Osteocyte (in vitro differentiated cells): ENCODE results near the gene MDM4. TPM values are rescaled to one million over a fixed set of nuclear protein-coding genes. Genes with fewer than 3 reads are reported as not detected.

ENCODE experiments used
- DNase-seq: peaks from one replicate; pipeline ENCODE4 v3.0.0; 2021; ENCODE audit warnings: mixed read lengths; ENCODE audit not compliant: unreplicated experiment; ENCODE audit errors: extremely low spot score
- H3K27ac Mint-ChIP-seq: one replicate; pipeline ENCODE4 v1.8.0; 2021; ENCODE audit warnings: mild to moderate bottlenecking, mixed read lengths; ENCODE audit not compliant: unreplicated experiment
- H3K27me3 Mint-ChIP-seq: one replicate; pipeline ENCODE4 v1.8.0; 2021; ENCODE audit warnings: mixed read lengths; ENCODE audit not compliant: unreplicated experiment
- H3K36me3 Mint-ChIP-seq: one replicate; pipeline ENCODE4 v1.8.0; 2021; ENCODE audit warnings: mixed read lengths; ENCODE audit not compliant: unreplicated experiment
- H3K4me1 Mint-ChIP-seq: one replicate; pipeline ENCODE4 v1.8.0; 2021; ENCODE audit warnings: mixed read lengths; ENCODE audit not compliant: unreplicated experiment
- H3K4me3 Mint-ChIP-seq: one replicate; pipeline ENCODE4 v1.8.0; 2021; ENCODE audit warnings: mild to moderate bottlenecking, moderate library complexity, mixed read lengths; ENCODE audit not compliant: unreplicated experiment
- H3K9me3 Mint-ChIP-seq: one replicate; pipeline ENCODE4 v1.8.0; 2021; ENCODE audit warnings: mixed read lengths; ENCODE audit not compliant: unreplicated experiment
- CTCF ChIP-seq: fragments of 200-600 bp; sonication (generic); IDR thresholded peaks from 2 replicates; pipeline ENCODE4 v1.5.0; 2021; ENCODE audit warnings: antibody characterized with exemption, mild to moderate bottlenecking, moderate library complexity
- total RNA-seq: library from RNA; stranded (reverse); gene quantifications from 2 replicates; pipeline ENCODE4 v1.2.1, GENCODE V29; 2021

MDM4 gene
- total RNA-seq, 1 donor from 2014 or later = 77.3 TPM

GRCh38 chr1:204503122-204503912, 12.9 kb upstream of the MDM4 start:
- Mint-ChIP-seq H3K4me1 (peaks cover 23% of the 10 kb centered on the region), H3K9me3 (no peaks in the 10 kb centered on the region), H3K27me3 (no peaks in the 10 kb centered on the region), H3K4me3 (no peak overlapping the region), H3K27ac (no peak overlapping the region), H3K36me3 (no peaks in the 10 kb centered on the region)
- DNase-seq = no peak
- TF ChIP-seq CTCF = peak; percentile 76

- Mint-ChIP-seq H3K9me3 (no peaks in the 10 kb centered on the region), H3K4me3 (no peak overlapping the region), H3K36me3 (no peaks in the 10 kb centered on the region), H3K4me1 (peaks cover 25% of the 10 kb centered on the region), H3K27me3 (no peaks in the 10 kb centered on the region), H3K27ac (no peak overlapping the region)
- DNase-seq = no peak
- no peak for TF ChIP-seq CTCF
These were observed 12.2 kb upstream of the MDM4 start for GRCh38 chr1:204503913-204504519.

GRCh38 chr1:204505674-204506200, 10.5 kb upstream of the MDM4 start:
- Mint-ChIP-seq H3K9me3 (no peaks in the 10 kb centered on the region), H3K4me3 (peak overlapping the region; percentile 88), H3K36me3 (no peaks in the 10 kb centered on the region), H3K27ac (peak overlapping the region; percentile 98), H3K27me3 (no peaks in the 10 kb centered on the region), H3K4me1 (peaks cover 25% of the 10 kb centered on the region)
- DNase-seq = no peak
- no peak for TF ChIP-seq CTCF

- DNase-seq = peak; percentile 89
These were observed 9.8 kb upstream of the MDM4 start for GRCh38 chr1:204506201-204506968.

More at GRCh38 chr1:204506201-204506968, 9.8 kb upstream of the MDM4 start:
- Mint-ChIP-seq H3K9me3 (no peaks in the 10 kb centered on the region), H3K27me3 (no peaks in the 10 kb centered on the region), H3K4me3 (peak overlapping the region; percentile 88), H3K36me3 (no peaks in the 10 kb centered on the region), H3K4me1 (peaks cover 25% of the 10 kb centered on the region), H3K27ac (peak overlapping the region; percentile 98)
- no peak for TF ChIP-seq CTCF
